HEK293 (cell line): Measurements from ENCODE around the gene RCSD1.

Source experiments
- CTCF ChIP-seq: fragments of 450-650 bp; formaldehyde crosslinking; IDR thresholded peaks from 2 replicates; pipeline ENCODE4 v1.5.1; 2016; ENCODE audit warnings: missing biosample characterization, missing genetic modification characterization
- HOXA7 ChIP-seq: sonication (generic); formaldehyde crosslinking; IDR thresholded peaks from 2 replicates; pipeline ENCODE4 v1.8.1; 2022; ENCODE audit warnings: missing genetic modification reagents, borderline replicate concordance
- PATZ1 ChIP-seq: fragments of 450-650 bp; formaldehyde crosslinking; IDR thresholded peaks from 2 replicates; pipeline ENCODE4 v1.5.1; 2016; ENCODE audit warnings: missing biosample characterization, missing genetic modification characterization
- ZNF175 ChIP-seq: fragments of 450-650 bp; formaldehyde crosslinking; IDR thresholded peaks from 2 replicates; pipeline ENCODE4 v1.5.1; 2016; ENCODE audit warnings: missing biosample characterization, missing genetic modification characterization
- ZNF513 ChIP-seq: fragments of 450-650 bp; IDR thresholded peaks from 2 replicates; pipeline ENCODE4 v1.5.1; 2018; ENCODE audit warnings: missing biosample characterization, missing genetic modification characterization
- ZNF548 ChIP-seq: fragments of 450-650 bp; formaldehyde crosslinking; IDR thresholded peaks from 2 replicates; pipeline ENCODE4 v1.5.1; 2016; ENCODE audit warnings: missing biosample characterization, missing genetic modification characterization
- ZNF571 ChIP-seq: fragments of 450-650 bp; formaldehyde crosslinking; IDR thresholded peaks from 2 replicates; pipeline ENCODE4 v1.5.0; 2017; ENCODE audit warnings: missing biosample characterization, missing genetic modification characterization
- ZNF580 ChIP-seq: fragments of 450-650 bp; formaldehyde crosslinking; IDR thresholded peaks from 2 replicates; pipeline ENCODE4 v1.5.1; 2016; ENCODE audit warnings: missing biosample characterization, missing genetic modification characterization
- ZNF623 ChIP-seq: fragments of 450-650 bp; formaldehyde crosslinking; IDR thresholded peaks from 2 replicates; pipeline ENCODE4 v1.5.1; 2016; ENCODE audit warnings: missing biosample characterization, missing genetic modification characterization
- ZNF629 ChIP-seq: fragments of 450-650 bp; formaldehyde crosslinking; IDR thresholded peaks from 2 replicates; pipeline ENCODE4 v1.5.1; 2017; ENCODE audit warnings: missing biosample characterization, missing genetic modification characterization

GRCh38 chr1:167689567-167689920 is 59.5 kb downstream of the RCSD1 start:
- no peak for TF ChIP-seq CTCF (tag by site-specific recombination)
- no peak for TF ChIP-seq ZNF175 (tag by site-specific recombination)
- no peak for TF ChIP-seq ZNF548 (tag by site-specific recombination)
- TF ChIP-seq HOXA7 (CRISPR knock-in tag) = no peak
- TF ChIP-seq ZNF629 (tag by site-specific recombination) = no peak
- TF ChIP-seq ZNF571 (tag by site-specific recombination) = no peak
- no peak for TF ChIP-seq ZNF623 (tag by site-specific recombination)
- no peak for TF ChIP-seq ZNF513 (tag by site-specific recombination)
- no peak for TF ChIP-seq PATZ1 (tag by site-specific recombination)
- no peak for TF ChIP-seq ZNF580 (tag by site-specific recombination)
